IPS-11a (cell line): ENCODE measurements around the gene AP3B1.
"Not testable (repeated sequence)": the region's sequence is repeated elsewhere in the genome, so short reads cannot be mapped to it uniquely, and the experiment has no call there.

Experiments used
- H3K4me3 ChIP-seq: one replicate; pipeline ENCODE4 v1.5.1; 2013; ENCODE audit warnings: low read depth, low read length, control low read depth

The AP3B1 gene

GRCh38 chr5:78077369-78078068 is 217.0 kb downstream of the AP3B1 start:
- no peak overlapping the region for H3K4me3 ChIP-seq

GRCh38 chr5:78076351-78076750 is 218.1 kb downstream of the AP3B1 start:
- H3K4me3 ChIP-seq, result no peak overlapping the region

GRCh38 chr5:78075301-78075700 is 219.2 kb downstream of the AP3B1 start:
- no peak overlapping the region for H3K4me3 ChIP-seq

- not testable (repeated sequence) for H3K4me3 ChIP-seq
These were observed 223.8 kb downstream of the AP3B1 start for GRCh38 chr5:78070691-78071090.

GRCh38 chr5:78067581-78067980 is 226.9 kb downstream of the AP3B1 start:
- H3K4me3 ChIP-seq, result not testable (repeated sequence)

GRCh38 chr5:78066722-78067121 is 227.8 kb downstream of the AP3B1 start:
- H3K4me3 ChIP-seq, result not testable (repeated sequence)

- no peak overlapping the region for H3K4me3 ChIP-seq
These were observed 228.8 kb downstream of the AP3B1 start for GRCh38 chr5:78065663-78066062.

- H3K4me3 ChIP-seq, result no peak overlapping the region
These were observed 229.5 kb downstream of the AP3B1 start for GRCh38 chr5:78064941-78065472.

GRCh38 chr5:78063495-78063894 is 231.0 kb downstream of the AP3B1 start:
- H3K4me3 ChIP-seq, result no peak overlapping the region

GRCh38 chr5:78062645-78063044 is 231.9 kb downstream of the AP3B1 start:
- no peak overlapping the region for H3K4me3 ChIP-seq

GRCh38 chr5:78060421-78060820 is 234.1 kb downstream of the AP3B1 start:
- no peak overlapping the region for H3K4me3 ChIP-seq

- no peak overlapping the region for H3K4me3 ChIP-seq
These were observed 235.9 kb downstream of the AP3B1 start for GRCh38 chr5:78058625-78059024.

GRCh38 chr5:78056901-78057514 is 237.5 kb downstream of the AP3B1 start:
- H3K4me3 ChIP-seq, result no peak overlapping the region

- H3K4me3 ChIP-seq, result no peak overlapping the region
These were observed 238.4 kb downstream of the AP3B1 start for GRCh38 chr5:78056053-78056452.

- no peak overlapping the region for H3K4me3 ChIP-seq
These were observed 243.6 kb downstream of the AP3B1 start for GRCh38 chr5:78050888-78051287.

- not testable (repeated sequence) for H3K4me3 ChIP-seq
These were observed 247.7 kb downstream of the AP3B1 start for GRCh38 chr5:78046823-78047222.

GRCh38 chr5:78046006-78046405 is 248.5 kb downstream of the AP3B1 start:
- no peak overlapping the region for H3K4me3 ChIP-seq

- H3K4me3 ChIP-seq, result no peak overlapping the region
These were observed 252.7 kb downstream of the AP3B1 start for GRCh38 chr5:78041805-78042204.

GRCh38 chr5:78025540-78025939 is 269.0 kb downstream of the AP3B1 start:
- no peak overlapping the region for H3K4me3 ChIP-seq

- H3K4me3 ChIP-seq, result no peak overlapping the region
These were observed 274.8 kb downstream of the AP3B1 start for GRCh38 chr5:78019744-78020143.

- H3K4me3 ChIP-seq, result no peak overlapping the region
These were observed 277.5 kb downstream of the AP3B1 start for GRCh38 chr5:78016863-78017529.

- H3K4me3 ChIP-seq, result no peak overlapping the region
These were observed 284.5 kb downstream of the AP3B1 start for GRCh38 chr5:78009937-78010527.
